ENCODE results near the gene SHD.
A peak's percentile ranks its signal among the peaks of the same experiment; 100 is the strongest.
"Not testable (repeated sequence)": the region's sequence is repeated elsewhere in the genome, so short reads cannot be mapped to it uniquely, and the experiment has no call there.

SHD gene

GRCh38 chr19:4267101-4267900 lies 11.8 kb upstream of the SHD start:
- DNase-seq (ENCODE audit: low read depth), result peak; percentile 3

GRCh38 chr19:4267901-4268815 lies 10.9 kb upstream of the SHD start:
- no peak for DNase-seq (ENCODE audit: low read depth)

GRCh38 chr19:4268816-4269430 lies 10.1 kb upstream of the SHD start:
- DNase-seq (ENCODE audit: low read depth), result no peak

GRCh38 chr19:4272894-4273293 lies 6.2 kb upstream of the SHD start:
- no peak for DNase-seq (ENCODE audit: low read depth)

- not testable (repeated sequence) for DNase-seq (ENCODE audit: low read depth)
Measured at GRCh38 chr19:4274321-4274686, 4.8 kb upstream of the SHD start.

- DNase-seq (ENCODE audit: low read depth), result no peak
Measured at GRCh38 chr19:4277191-4277696, 1.8 kb upstream of the SHD start.

GRCh38 chr19:4278010-4278409 lies 1.1 kb upstream of the SHD start:
- DNase-seq (ENCODE audit: low read depth), result no peak

- DNase-seq (ENCODE audit: low read depth), result no peak
Measured at GRCh38 chr19:4279267-4279529, 132 bp downstream of the SHD start.

- DNase-seq (ENCODE audit: low read depth), result no peak
Measured at GRCh38 chr19:4279530-4280422, 710 bp downstream of the SHD start.

GRCh38 chr19:4284176-4284958 lies 5.3 kb downstream of the SHD start:
- DNase-seq (ENCODE audit: low read depth), result no peak

- DNase-seq (ENCODE audit: low read depth), result no peak
Measured at GRCh38 chr19:4284974-4285373, 5.9 kb downstream of the SHD start.

- DNase-seq (ENCODE audit: low read depth), result not testable (repeated sequence)
Measured at GRCh38 chr19:4286141-4286540, 7.1 kb downstream of the SHD start.

GRCh38 chr19:4288091-4288777 lies 9.2 kb downstream of the SHD start:
- DNase-seq (ENCODE audit: low read depth), result no peak

- no peak for DNase-seq (ENCODE audit: low read depth)
Measured at GRCh38 chr19:4291184-4291732, 12.2 kb downstream of the SHD start.

- DNase-seq (ENCODE audit: low read depth), result no peak
Measured at GRCh38 chr19:4292515-4292914, 13.4 kb downstream of the SHD start.

- DNase-seq (ENCODE audit: low read depth), result no peak
Measured at GRCh38 chr19:4294389-4294788, 15.3 kb downstream of the SHD start.

- no peak for DNase-seq (ENCODE audit: low read depth)
Measured at GRCh38 chr19:4295972-4296771, 17.1 kb downstream of the SHD start.

- no peak for DNase-seq (ENCODE audit: low read depth)
Measured at GRCh38 chr19:4297901-4298809, 19.1 kb downstream of the SHD start.

Data from GM04504 (cell line).